Measurements from ENCODE around the gene TUBB. TPM values are rescaled to one million over a fixed set of nuclear protein-coding genes. Genes with fewer than 3 reads are reported as not detected.

The TUBB gene
- total RNA-seq, 1 experiment from 2014 or later = 886 TPM

DNA sequence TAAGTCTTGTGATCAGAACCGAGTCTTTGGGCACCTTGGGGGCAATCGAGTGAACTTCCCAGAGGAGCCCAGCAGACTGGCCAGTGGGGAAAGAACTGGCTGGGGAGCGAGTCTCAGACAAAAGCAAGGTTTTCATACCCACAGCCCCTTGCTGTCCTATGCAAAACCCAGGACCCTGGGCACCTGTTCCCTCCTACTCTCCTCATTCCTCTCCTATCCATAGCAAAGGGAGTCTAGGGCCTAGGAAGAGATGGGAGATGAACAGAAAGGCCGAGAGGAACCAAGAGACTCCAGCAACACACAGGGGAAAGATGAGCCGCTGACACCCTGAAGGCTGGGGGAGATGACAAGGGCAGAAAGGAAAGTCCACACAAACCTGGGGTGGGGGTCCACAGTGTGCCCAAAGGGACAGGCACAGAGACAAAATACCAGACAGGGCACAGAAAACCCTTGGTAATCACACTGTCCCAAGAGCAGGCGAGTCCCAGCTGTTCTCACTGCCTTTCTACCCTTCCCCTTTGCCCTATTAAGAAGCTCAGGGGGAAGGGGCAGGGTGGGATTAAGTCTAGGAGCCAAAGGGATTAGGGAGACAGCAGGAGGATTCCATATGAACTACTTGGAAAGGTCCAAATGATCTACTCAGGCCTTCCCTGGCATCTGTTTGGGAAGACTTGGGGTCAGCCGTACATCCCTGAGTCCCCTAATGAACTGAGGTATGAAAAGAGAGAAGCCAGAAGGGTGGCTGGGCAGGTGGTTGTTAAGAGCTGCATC lies 40.2 kb upstream of the TUBB start:
- Histone ChIP-seq H3K27ac (ENCODE audit: low read depth, low read length) (0 out of 2 replicates have a peak overlapping the region, but pooled peaks have one; percentile 8), H3K27me3 (ENCODE audit: insufficient read depth, low read length) (no peaks in the 10 kb centered on the region), H3K9me3 (ENCODE audit: control insufficient read depth in 1 of 2, insufficient read depth in 1 of 2, low read depth in 1 of 2, low read length in 2 of 2) (no peaks in the 10 kb centered on the region), H3K4me2 (ENCODE audit: low read length) (no peak overlapping the region), H2AFZ (ENCODE audit: low read depth, low read length, poor library complexity, severe bottlenecking) (no peak overlapping the region), H4K20me1 (ENCODE audit: insufficient read depth) (no peaks in the 10 kb centered on the region), H3K4me1 (ENCODE audit: control insufficient read depth in 1 of 2, insufficient read depth in 2 of 2, low read length in 2 of 2) (peaks cover 27 to 42% of the 10 kb centered on the region in 2 experiments), H3K9me2 (ENCODE audit: insufficient read depth) (no peaks in the 10 kb centered on the region), H3K4me3 (replicated peaks in 1 of 2; ENCODE audit: low read depth in 1 of 2, low read length in 2 of 2) (no peak overlapping the region), H3K36me3 (ENCODE audit: control insufficient read depth in 1 of 2, insufficient read depth in 2 of 2, low read length in 2 of 2) (peaks cover 9 to 19% of the 10 kb centered on the region in 2 experiments; a peak in 3 of 4 replicates), H3K9ac (ENCODE audit: low read length) (no peak overlapping the region), H3K79me2 (ENCODE audit: insufficient read depth, low read length) (peaks cover 43% of the 10 kb centered on the region)
- ChIA-PET RAD21 (ENCODE audit: low non-redundant PET in 1 of 2, low total read pairs in 2 of 2, uncharacterized antibody in 2 of 2, unreplicated experiment in 2 of 2) (interaction anchor here (1.9 to 2.0 kb wide), 2 partner anchors 51 kb away, joined by 20 to 22 read pairs; no protein-coding TSS in a partner anchor), POLR2A (interaction anchor here (0.8 to 2.6 kb wide), 7 partner anchors 7 to 62 kb away, joined by 3 to 15 read pairs (median 5); partner anchors contain the start of genes MDC1, MRPS18B and PPP1R10), CTCF (interaction anchor here (0.9 to 3.9 kb wide), 11 partner anchors 8 to 687 kb away, joined by 3 to 70 read pairs (median 8); partner anchors contain the start of genes MDC1 and TUBB)
- intact Hi-C loops (cut with micrococcal nuclease) = loop anchor here (1.0 to 5.0 kb wide), 5 partner anchors 42 to 407 kb away; no protein-coding TSS in a partner anchor
- ATAC-seq (no peak), DNase-seq (ENCODE audit: low read depth, low spot score) (no peak)
- BruUV-seq (replicated peaks) = no TSS peak
- no peak for TF ChIP-seq ELF1 (IDR thresholded peaks at IDR 0.05; ENCODE audit: borderline replicate concordance, low read depth)
- TF ChIP-seq JUND (IDR thresholded peaks at IDR 0.05) = no peak
- no peak for TF ChIP-seq POLR2AphosphoS5 (IDR thresholded peaks at IDR 0.05; ENCODE audit: low read depth, low read length)
- TF ChIP-seq ATF3 (IDR thresholded peaks at IDR 0.05) = no peak

- CTCF ChIA-PET = interaction anchor here (0.9 to 3.9 kb wide), 6 partner anchors 9 to 406 kb away, joined by 3 to 45 read pairs (median 4); partner anchors contain the start of genes DHX16, MDC1 and TUBB
- no peaks in the 10 kb centered on the region for H4K20me1 ChIP-seq (ENCODE audit: insufficient read depth)
- H3K4me1 ChIP-seq (ENCODE audit: control insufficient read depth in 1 of 2, insufficient read depth in 2 of 2, low read length in 2 of 2) = peaks cover 37 to 57% of the 10 kb centered on the region in 2 experiments
- H3K36me3 ChIP-seq (ENCODE audit: control insufficient read depth in 1 of 2, insufficient read depth in 2 of 2, low read length in 2 of 2) = peaks cover 3 to 14% of the 10 kb centered on the region in 2 experiments; a peak in 3 of 4 replicates
- no peaks in the 10 kb centered on the region for H3K9me3 ChIP-seq (ENCODE audit: control insufficient read depth in 1 of 2, insufficient read depth in 1 of 2, low read depth in 1 of 2, low read length in 2 of 2)
- no peak for DNase-seq (ENCODE audit: low read depth, low spot score)
- H2AFZ ChIP-seq (ENCODE audit: low read depth, low read length, poor library complexity, severe bottlenecking) = no peak overlapping the region
- peaks cover 58% of the 10 kb centered on the region for H3K79me2 ChIP-seq (ENCODE audit: insufficient read depth, low read length)
- no peak for TF ChIP-seq EGR1 (IDR thresholded peaks at IDR 0.05; ENCODE audit: low read depth)
- no peak for TF ChIP-seq ZFX (IDR thresholded peaks at IDR 0.05)
- TF ChIP-seq, protein P1, sequence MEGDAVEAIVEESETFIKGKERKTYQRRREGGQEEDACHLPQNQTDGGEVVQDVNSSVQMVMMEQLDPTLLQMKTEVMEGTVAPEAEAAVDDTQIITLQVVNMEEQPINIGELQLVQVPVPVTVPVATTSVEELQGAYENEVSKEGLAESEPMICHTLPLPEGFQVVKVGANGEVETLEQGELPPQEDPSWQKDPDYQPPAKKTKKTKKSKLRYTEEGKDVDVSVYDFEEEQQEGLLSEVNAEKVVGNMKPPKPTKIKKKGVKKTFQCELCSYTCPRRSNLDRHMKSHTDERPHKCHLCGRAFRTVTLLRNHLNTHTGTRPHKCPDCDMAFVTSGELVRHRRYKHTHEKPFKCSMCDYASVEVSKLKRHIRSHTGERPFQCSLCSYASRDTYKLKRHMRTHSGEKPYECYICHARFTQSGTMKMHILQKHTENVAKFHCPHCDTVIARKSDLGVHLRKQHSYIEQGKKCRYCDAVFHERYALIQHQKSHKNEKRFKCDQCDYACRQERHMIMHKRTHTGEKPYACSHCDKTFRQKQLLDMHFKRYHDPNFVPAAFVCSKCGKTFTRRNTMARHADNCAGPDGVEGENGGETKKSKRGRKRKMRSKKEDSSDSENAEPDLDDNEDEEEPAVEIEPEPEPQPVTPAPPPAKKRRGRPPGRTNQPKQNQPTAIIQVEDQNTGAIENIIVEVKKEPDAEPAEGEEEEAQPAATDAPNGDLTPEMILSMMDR (IDR thresholded peaks at IDR 0.05 in 2 of 3, conservative IDR thresholded peaks at IDR 0.05 in 1 of 3; ENCODE audit: borderline replicate concordance in 1 of 3, insufficient read depth in 1 of 3, low read depth in 2 of 3, low read length in 2 of 3) = no peak
- peak overlapping the region; percentile 66; the same call in 1 of the 2 replicates for H3K9ac ChIP-seq (ENCODE audit: low read length)
- H3K4me3 ChIP-seq (replicated peaks in 1 of 2; ENCODE audit: low read depth in 1 of 2, low read length in 2 of 2) = no peak overlapping the region; a peak in 1 of 4 replicates
- intact Hi-C loops (cut with micrococcal nuclease) = no loop called here
- RAD21 ChIA-PET (ENCODE audit: low non-redundant PET in 1 of 2, low total read pairs in 2 of 2, uncharacterized antibody in 2 of 2, unreplicated experiment in 2 of 2) = interaction anchor here (0.6 to 1.2 kb wide), 2 partner anchors 36 to 69 kb away, joined by 3 to 4 read pairs; no protein-coding TSS in a partner anchor
- peak overlapping the region; percentile 85 for H3K27ac ChIP-seq (ENCODE audit: low read depth, low read length)
- POLR2A ChIA-PET = interaction anchor here (0.7 to 1.7 kb wide), 6 partner anchors 9 to 64 kb away, joined by 3 to 6 read pairs (median 4); partner anchors contain the start of genes DHX16, MDC1, MRPS18B and NRM
- no peaks in the 10 kb centered on the region for H3K9me2 ChIP-seq (ENCODE audit: insufficient read depth)
- no peak for ATAC-seq
- H3K4me2 ChIP-seq (ENCODE audit: low read length) = peak overlapping the region; percentile 98
- H3K27me3 ChIP-seq (ENCODE audit: insufficient read depth, low read length) = no peaks in the 10 kb centered on the region
- no TSS peak for BruUV-seq (replicated peaks)
Measured at GRCh38 chr6:30681766-30682142, 38.4 kb upstream of the TUBB start.

All from HCT116 (cell line).